ENCODE data around the gene SEC24B.

The SEC24B gene

GRCh38 chr4:109433205-109434006 is at the start of gene SEC24B:
TSS of gene SEC24B (plus strand) at chr4:109433815. CDS start at chr4:109433870, 55 bp downstream.
- peaks cover 36% of the 10 kb centered on the region for H4K20me1 ChIP-seq (ENCODE audit: insufficient read depth, low read length)
- peak within 1 kb of the TSS; percentile 80 for H3K9ac ChIP-seq (ENCODE audit: low read length)
- no peaks in the 10 kb centered on the region for H3K36me3 ChIP-seq (replicated peaks; ENCODE audit: low read depth, low read length)
- H3K4me2 ChIP-seq (ENCODE audit: low read length): peak within 1 kb of the TSS; percentile 89
- H3K4me3 ChIP-seq (ENCODE audit: low read length): peak within 1 kb of the TSS; percentile 94
- peak within 1 kb of the TSS; percentile 38 for H3K27ac ChIP-seq (ENCODE audit: low read length)
- H3K9me3 ChIP-seq (ENCODE audit: insufficient read depth, low read length): no peaks in the 10 kb centered on the region
- H2AFZ ChIP-seq (ENCODE audit: low read depth, low read length): peak within 1 kb of the TSS; percentile 75
- peaks cover 22% of the 10 kb centered on the region for H3K4me1 ChIP-seq (ENCODE audit: low read length)
- H3K79me2 ChIP-seq (ENCODE audit: low read length): peaks cover 48% of the 10 kb centered on the region
- no peaks in the 10 kb centered on the region for H3K27me3 ChIP-seq (ENCODE audit: low read depth, low read length)
- TF ChIP-seq EZH2phosphoT487 (IDR thresholded peaks at IDR 0.05; ENCODE audit: low read depth) (no peak), CTCF (IDR thresholded peaks at IDR 0.05; ENCODE audit: low read depth, low read length) (peak; percentile 81)

DNA sequence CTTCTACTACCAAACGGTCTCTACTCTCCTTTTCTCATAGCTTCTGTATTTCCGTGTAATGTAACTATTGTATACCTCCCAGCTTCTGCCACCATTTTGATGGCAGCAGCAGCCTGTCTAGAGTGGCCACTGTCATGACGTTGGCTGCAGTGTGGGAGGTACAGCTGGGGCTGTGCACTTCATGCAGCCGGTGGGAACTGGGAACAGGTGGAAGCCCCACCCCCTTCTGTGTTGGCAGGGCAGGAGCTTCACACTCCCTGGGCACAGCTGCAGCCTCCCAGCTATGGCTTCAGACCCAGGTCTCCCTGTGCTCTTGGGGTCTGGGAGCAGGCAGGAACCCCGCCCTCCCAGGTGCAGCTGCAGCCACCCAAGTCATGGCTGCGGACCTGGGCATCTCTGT is 49.8 kb upstream of the SEC24B start:
- H3K27me3 ChIP-seq (ENCODE audit: low read depth, low read length): peaks cover 9% of the 10 kb centered on the region; the same call in 1 of the 2 replicates

GRCh38 chr4:109385260-109385659 is 48.4 kb upstream of the SEC24B start:
- TF ChIP-seq CTCF (IDR thresholded peaks at IDR 0.05; ENCODE audit: low read depth, low read length) (no peak), EZH2phosphoT487 (IDR thresholded peaks at IDR 0.05; ENCODE audit: low read depth) (no peak)
- Histone ChIP-seq H3K4me1 (ENCODE audit: low read length) (peaks cover 17% of the 10 kb centered on the region), H3K27ac (ENCODE audit: low read length) (no peak overlapping the region), H3K4me2 (ENCODE audit: low read length) (no peak overlapping the region), H3K36me3 (replicated peaks; ENCODE audit: low read depth, low read length) (no peaks in the 10 kb centered on the region), H3K4me3 (ENCODE audit: low read length) (no peak overlapping the region), H3K27me3 (ENCODE audit: low read depth, low read length) (no peaks in the 10 kb centered on the region), H2AFZ (ENCODE audit: low read depth, low read length) (no peak overlapping the region), H3K9me3 (ENCODE audit: insufficient read depth, low read length) (no peaks in the 10 kb centered on the region), H4K20me1 (ENCODE audit: insufficient read depth, low read length) (no peaks in the 10 kb centered on the region), H3K79me2 (ENCODE audit: low read length) (no peaks in the 10 kb centered on the region), H3K9ac (ENCODE audit: low read length) (no peak overlapping the region)

More for the DNA sequence above, 49.8 kb upstream of the SEC24B start:
- TF ChIP-seq EZH2phosphoT487 (IDR thresholded peaks at IDR 0.05; ENCODE audit: low read depth) (no peak), CTCF (IDR thresholded peaks at IDR 0.05; ENCODE audit: low read depth, low read length) (no peak)
- Histone ChIP-seq H3K4me2 (ENCODE audit: low read length) (no peak overlapping the region), H4K20me1 (ENCODE audit: insufficient read depth, low read length) (no peaks in the 10 kb centered on the region), H3K9ac (ENCODE audit: low read length) (no peak overlapping the region), H3K27ac (ENCODE audit: low read length) (no peak overlapping the region), H3K4me1 (ENCODE audit: low read length) (peaks cover 2% of the 10 kb centered on the region), H2AFZ (ENCODE audit: low read depth, low read length) (no peak overlapping the region), H3K79me2 (ENCODE audit: low read length) (no peaks in the 10 kb centered on the region), H3K9me3 (ENCODE audit: insufficient read depth, low read length) (no peaks in the 10 kb centered on the region), H3K36me3 (replicated peaks; ENCODE audit: low read depth, low read length) (no peaks in the 10 kb centered on the region), H3K4me3 (ENCODE audit: low read length) (no peak overlapping the region)

GRCh38 chr4:109389369-109390114 is 44.1 kb upstream of the SEC24B start:
- no peaks in the 10 kb centered on the region for H4K20me1 ChIP-seq (ENCODE audit: insufficient read depth, low read length)
- H3K27me3 ChIP-seq (ENCODE audit: low read depth, low read length): no peaks in the 10 kb centered on the region
- no peak overlapping the region for H3K27ac ChIP-seq (ENCODE audit: low read length)
- no peak overlapping the region for H3K9ac ChIP-seq (ENCODE audit: low read length)
- peak overlapping the region; percentile 74; the same call in 1 of the 2 replicates for H2AFZ ChIP-seq (ENCODE audit: low read depth, low read length)
- H3K79me2 ChIP-seq (ENCODE audit: low read length): no peaks in the 10 kb centered on the region
- H3K4me1 ChIP-seq (ENCODE audit: low read length): peaks cover 21% of the 10 kb centered on the region
- H3K4me3 ChIP-seq (ENCODE audit: low read length): peak overlapping the region; percentile 31; the same call in 1 of the 2 replicates
- H3K36me3 ChIP-seq (replicated peaks; ENCODE audit: low read depth, low read length): no peaks in the 10 kb centered on the region
- no peak for TF ChIP-seq EZH2phosphoT487 (IDR thresholded peaks at IDR 0.05; ENCODE audit: low read depth)
- TF ChIP-seq CTCF (IDR thresholded peaks at IDR 0.05; ENCODE audit: low read depth, low read length): no peak
- H3K9me3 ChIP-seq (ENCODE audit: insufficient read depth, low read length): no peaks in the 10 kb centered on the region
- H3K4me2 ChIP-seq (ENCODE audit: low read length): peak overlapping the region; percentile 58
